RKO (cell line): ENCODE measurements around the gene CUX1.
"Not testable (repeated sequence)": the region's sequence is repeated elsewhere in the genome, so short reads cannot be mapped to it uniquely, and the experiment has no call there.

Experiments used
- DNase-seq: peaks from one replicate; pipeline ENCODE4 v3.0.0-alpha.2; 2016; ENCODE audit warnings: low spot score

The CUX1 gene

GRCh38 chr7:102099474-102099873 lies 282.0 kb downstream of the CUX1 start:
- no peak for DNase-seq

GRCh38 chr7:102101111-102101551 lies 283.7 kb downstream of the CUX1 start:
- no peak for DNase-seq

- DNase-seq = no peak
Measured at GRCh38 chr7:102101926-102102325, 284.5 kb downstream of the CUX1 start.

DNA sequence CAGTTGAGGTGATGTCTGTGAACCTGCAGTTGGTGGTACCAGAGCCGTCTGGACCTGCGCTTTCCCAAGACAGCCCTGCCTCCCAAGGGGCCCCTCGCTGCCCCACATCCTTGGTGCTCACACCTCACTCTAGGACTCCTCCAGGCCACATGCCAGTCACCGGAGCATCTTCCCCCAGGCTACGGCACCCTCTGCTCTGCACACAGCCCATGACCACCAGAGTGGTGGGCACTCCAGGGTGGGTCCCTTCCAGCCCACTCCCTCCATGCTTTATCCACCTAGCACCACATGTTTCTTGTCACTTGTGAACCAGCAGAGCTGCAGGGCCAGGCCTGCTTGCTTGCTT lies 285.6 kb downstream of the CUX1 start:
- no peak for DNase-seq

GRCh38 chr7:102104245-102104644 lies 286.8 kb downstream of the CUX1 start:
- DNase-seq = no peak

- DNase-seq = no peak
Measured at GRCh38 chr7:102106625-102107024, 289.2 kb downstream of the CUX1 start.

- DNase-seq = no peak
Measured at GRCh38 chr7:102107474-102108104, 290.2 kb downstream of the CUX1 start.

- DNase-seq = no peak
Measured at GRCh38 chr7:102111061-102112041, 293.9 kb downstream of the CUX1 start.

DNA sequence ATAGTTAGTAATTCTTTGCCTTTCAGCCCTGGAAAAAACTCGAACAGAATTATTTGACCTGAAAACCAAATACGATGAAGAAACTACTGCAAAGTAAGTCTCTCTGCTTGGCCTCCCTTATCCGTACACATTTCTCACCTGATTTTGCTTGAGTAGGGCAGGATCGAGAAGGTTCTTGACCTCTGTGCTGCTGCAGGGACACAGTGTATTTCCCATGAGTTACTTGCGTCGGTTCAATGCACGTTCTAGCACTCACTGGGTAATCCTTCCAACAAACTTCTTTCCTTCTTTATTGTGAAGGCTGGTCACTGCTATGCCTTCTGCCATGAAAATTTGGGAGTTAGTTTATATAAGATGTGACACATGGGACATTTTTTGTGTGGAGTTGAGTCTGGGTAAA lies 297.8 kb downstream of the CUX1 start:
- no peak for DNase-seq

- no peak for DNase-seq
Measured at GRCh38 chr7:102115931-102116330, 298.5 kb downstream of the CUX1 start.

- no peak for DNase-seq
Measured at GRCh38 chr7:102117743-102118142, 300.3 kb downstream of the CUX1 start.

GRCh38 chr7:102119213-102119651 lies 301.8 kb downstream of the CUX1 start:
- DNase-seq = no peak

DNA sequence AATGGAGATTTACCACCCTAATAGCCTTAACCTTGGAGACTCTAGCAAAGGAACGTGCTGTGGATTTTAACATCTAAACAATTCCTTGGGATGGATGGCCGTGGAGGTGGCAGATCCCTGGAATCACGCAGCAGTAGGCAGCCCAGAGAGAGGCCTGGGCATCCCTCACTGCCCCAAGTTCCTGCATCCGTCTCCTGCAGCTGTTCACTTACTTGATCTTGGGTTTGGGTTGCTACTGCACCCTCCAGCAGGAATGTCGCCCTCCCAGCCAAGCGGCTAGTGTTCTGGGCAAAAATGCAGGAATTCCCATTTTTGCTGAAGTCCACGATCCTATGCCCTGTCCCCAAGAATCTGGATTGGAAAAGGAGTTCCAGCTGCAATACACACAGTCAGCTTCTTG lies 302.5 kb downstream of the CUX1 start:
- DNase-seq = no peak

- DNase-seq = no peak
Measured at GRCh38 chr7:102120666-102121195, 303.3 kb downstream of the CUX1 start.

GRCh38 chr7:102122026-102122425 lies 304.6 kb downstream of the CUX1 start:
- DNase-seq = peak; percentile 70

- DNase-seq = no peak
Measured at GRCh38 chr7:102125127-102125596, 307.7 kb downstream of the CUX1 start.

DNA sequence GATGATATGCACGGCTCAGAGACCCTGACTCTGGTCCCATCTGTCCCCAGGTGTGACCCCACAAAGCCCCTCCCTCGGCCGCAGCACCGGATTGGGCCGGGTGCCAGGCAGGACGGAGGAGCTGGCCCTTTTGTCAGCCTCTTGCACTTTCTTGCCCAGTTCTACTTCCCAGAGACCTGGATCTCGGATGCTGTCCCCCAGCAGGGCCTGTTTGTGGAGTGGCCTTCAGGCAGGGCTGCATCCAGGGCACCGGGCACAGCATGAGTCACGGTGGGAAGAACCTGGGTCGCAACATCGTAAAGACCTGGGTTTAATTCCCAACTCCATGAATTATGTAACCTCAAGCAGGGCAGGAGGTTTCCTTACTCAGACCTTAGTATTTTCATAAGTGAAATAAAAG lies 310.9 kb downstream of the CUX1 start:
- no peak for DNase-seq

- no peak for DNase-seq
Measured at GRCh38 chr7:102129636-102130370, 312.4 kb downstream of the CUX1 start.

- DNase-seq = no peak
Measured at GRCh38 chr7:102132209-102132752, 314.9 kb downstream of the CUX1 start.

- DNase-seq = no peak
Measured at GRCh38 chr7:102138676-102139075, 321.2 kb downstream of the CUX1 start.

- DNase-seq = no peak
Measured at GRCh38 chr7:102140952-102141370, 323.5 kb downstream of the CUX1 start.

DNA sequence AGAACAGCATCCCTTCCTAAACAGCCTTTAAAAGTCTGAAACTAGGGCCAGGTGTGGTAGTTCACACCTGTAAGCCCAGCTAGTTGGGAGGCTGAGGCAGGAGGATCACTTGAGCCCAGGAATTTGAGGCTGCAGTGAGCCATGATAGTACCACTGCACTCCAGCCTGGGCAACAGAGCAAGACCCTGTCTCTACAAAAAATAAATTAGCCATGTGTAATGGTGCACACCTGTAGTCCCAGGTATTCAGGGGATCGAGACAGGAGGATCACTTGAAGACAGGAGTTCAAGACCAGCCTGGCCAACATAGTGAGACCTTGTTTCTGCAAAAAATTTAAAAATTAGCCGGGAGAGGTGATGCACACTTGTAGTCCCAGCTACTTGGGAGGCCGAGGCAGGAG lies 325.0 kb downstream of the CUX1 start:
- not testable (repeated sequence) for DNase-seq
